NCI-H748 treated with DMSO at 0.1 percent for 48 hours (cell line): ENCODE data around the gene SLC12A2.

Experiments used
- DNase-seq: peaks from one replicate; lab custom pipeline; 2025; lab: John Stamatoyannopoulos, UW

SLC12A2 gene

GRCh38 chr5:128225245-128226030, 141.9 kb downstream of the SLC12A2 start:
- DNase-seq = no peak

GRCh38 chr5:128228008-128228407, 144.4 kb downstream of the SLC12A2 start:
- DNase-seq = no peak

GRCh38 chr5:128228521-128228920, 145.0 kb downstream of the SLC12A2 start:
- no peak for DNase-seq

- no peak for DNase-seq
Measured at GRCh38 chr5:128234928-128235641, 151.5 kb downstream of the SLC12A2 start.

- DNase-seq = no peak
Measured at GRCh38 chr5:128236334-128236733, 152.8 kb downstream of the SLC12A2 start.

- no peak for DNase-seq
Measured at GRCh38 chr5:128237000-128237399, 153.4 kb downstream of the SLC12A2 start.

- DNase-seq = no peak
Measured at GRCh38 chr5:128237546-128237945, 154.0 kb downstream of the SLC12A2 start.
